CD4-positive, alpha-beta memory T cell (primary cell): ENCODE results near the gene ANKRD11. TPM values are rescaled to one million over a fixed set of nuclear protein-coding genes. Genes with fewer than 3 reads are reported as not detected.

Experiments used
- CTCF ChIA-PET: fragments of 350-600 bp; sonication (Branson Sonifier 250); formaldehyde crosslinking; loops from one replicate; lab custom pipeline; 2021; ENCODE audit warnings: inconsistent platforms; ENCODE audit not compliant: partially characterized antibody; lab: Charles Lee
- POLR2A ChIA-PET: fragments of 350-600 bp; sonication (Branson Sonifier 250); formaldehyde crosslinking; loops from one replicate; lab custom pipeline; 2021; ENCODE audit not compliant: partially characterized antibody; lab: Charles Lee
- DNase-seq, 5 donors: peaks; one replicate each; pipeline versions ENCODE4 v3.0.0 to v3.0.0-alpha.2; 2020 to 2022; ENCODE audit warnings: mixed read lengths in 1 of 5
- H3K27ac ChIP-seq: one replicate; pipeline ENCODE4 v1.7.0; 2013; ENCODE audit warnings: low read depth, low read length
- H3K27me3 ChIP-seq: 2 replicates; pipeline ENCODE4 v1.7.0; 2013; ENCODE audit warnings: mild to moderate bottlenecking, low read length, moderate library complexity; ENCODE audit not compliant: insufficient read depth
- H3K36me3 ChIP-seq: 2 replicates; pipeline ENCODE4 v1.7.0; 2013; ENCODE audit warnings: mild to moderate bottlenecking, low read length, moderate library complexity; ENCODE audit not compliant: insufficient read depth
- H3K4me1 ChIP-seq: 2 replicates; pipeline ENCODE4 v1.7.0; 2013; ENCODE audit warnings: mild to moderate bottlenecking, low read length, moderate library complexity; ENCODE audit not compliant: insufficient read depth
- H3K4me3 ChIP-seq, 2 donors: one replicate each; pipeline ENCODE4 v1.7.0; 2013; ENCODE audit warnings: low read length in 2 of 2, mild to moderate bottlenecking in 1 of 2
- H3K9me3 ChIP-seq, 2 donors: one replicate each; pipeline ENCODE4 v1.7.0; 2013; ENCODE audit warnings: low read length in 2 of 2, control low read depth in 1 of 2; ENCODE audit not compliant: control insufficient read depth in 1 of 2
- H3K27ac Mint-ChIP-seq, 7 donors: one replicate each; pipeline ENCODE4 v1.8.0; 2020 to 2021; ENCODE audit warnings: mixed read lengths in 7 of 7, mild to moderate bottlenecking in 6 of 7, inconsistent platforms in 3 of 7, moderate library complexity in 3 of 7
- H3K27me3 Mint-ChIP-seq, 2 donors: one replicate each; pipeline ENCODE4 v1.8.0; 2020 to 2021; ENCODE audit warnings: mixed read lengths in 2 of 2
- H3K36me3 Mint-ChIP-seq, 2 donors: one replicate each; pipeline ENCODE4 v1.8.0; 2020 to 2021; ENCODE audit warnings: mixed read lengths in 2 of 2, inconsistent platforms in 1 of 2, mild to moderate bottlenecking in 1 of 2
- H3K4me1 Mint-ChIP-seq, 4 donors: one replicate each; pipeline ENCODE4 v1.8.0; 2020 to 2021; ENCODE audit warnings: mixed read lengths in 4 of 4, mild to moderate bottlenecking in 1 of 4
- H3K4me3 Mint-ChIP-seq, 8 donors: one replicate each; pipeline ENCODE4 v1.8.0; 2020 to 2021; ENCODE audit warnings: mixed read lengths in 8 of 8, mild to moderate bottlenecking in 7 of 8, moderate library complexity in 6 of 8, inconsistent platforms in 3 of 8
- H3K9me3 Mint-ChIP-seq, 8 donors: one replicate each; pipeline ENCODE4 v1.8.0; 2020 to 2021; ENCODE audit warnings: mixed read lengths in 8 of 8, mild to moderate bottlenecking in 5 of 8, inconsistent platforms in 3 of 8, moderate library complexity in 1 of 8
- intact Hi-C: fragments of 100-400 bp; cut with micrococcal nuclease; formaldehyde crosslinking; loops from one replicate; pipeline ENCODE4 v1.15.1; 2023
- polyA plus RNA-seq, 2 donors: library from polyadenylated mRNA; unstranded; fragments of 300-500 nt; fragmentation: Illumina TruSeq; gene quantifications; one replicate each; pipeline ENCODE4 v1.2.3, GENCODE V29; 2021
- total RNA-seq, 2 experiments: library from RNA; stranded (reverse); gene quantifications; one replicate each; pipeline ENCODE4 v1.2.3, GENCODE V29; 2021

The ANKRD11 gene
- total RNA-seq, result 100 to 1,000 TPM; 229 to 246 TPM
- polyA plus RNA-seq, result 10 to 100 TPM in 1 of 2 donors, 1 to 10 TPM in 1; 3.9 to 49.7 TPM

GRCh38 chr16:89490439-89491237, at the start of gene ANKRD11:
TSS of gene ANKRD11 (minus strand) at chr16:89490561. CDS start at chr16:89317019, 173,542 bp downstream.
- intact Hi-C loops, result loop anchor here (1.0 kb wide), 4 partner anchors 15 to 249 kb away; partner anchors contain the start of gene RPL13
- Histone ChIP-seq H3K27me3 (no peaks in the 10 kb centered on the region), H3K4me1 (peaks cover 57% of the 10 kb centered on the region), H3K4me3 (peak within 1 kb of the TSS; percentile 64 to 72), H3K27ac (peak within 1 kb of the TSS; percentile 95), H3K9me3 (no peaks in the 10 kb centered on the region), H3K36me3 (no peaks in the 10 kb centered on the region)
- Mint-ChIP-seq H3K27me3 (no peaks in the 10 kb centered on the region), H3K36me3 (peaks cover 0 to 31% of the 10 kb centered on the region in 2 donors), H3K9me3 (peaks cover 0 to 3% (median 0%) of the 10 kb centered on the region in 8 donors), H3K27ac (peak within 1 kb of the TSS; percentile 96 to 99 (median 97)), H3K4me3 (peak within 1 kb of the TSS; percentile 88 to 97 (median 94)), H3K4me1 (peaks cover 35 to 76% (median 56%) of the 10 kb centered on the region in 4 donors)
- peak; percentile 99 to 100 (median 100) for DNase-seq
- ChIA-PET POLR2A (interaction anchor here (0.6 to 5.4 kb wide), 20 partner anchors 14 to 243 kb away, joined by 3 to 79 read pairs (median 5); partner anchors contain the start of gene SPG7), CTCF (interaction anchor here (0.9 kb wide), 1 partner anchor 17 kb away, joined by 3 read pairs; no protein-coding TSS in a partner anchor)

- POLR2A ChIA-PET, result no interaction called here
- Histone ChIP-seq H3K27me3 (no peaks in the 10 kb centered on the region), H3K9me3 (no peaks in the 10 kb centered on the region), H3K4me3 (no peak overlapping the region), H3K36me3 (peaks cover 20% of the 10 kb centered on the region), H3K4me1 (peaks cover 24% of the 10 kb centered on the region), H3K27ac (no peak overlapping the region)
- Mint-ChIP-seq H3K36me3 (peaks cover 11 to 42% of the 10 kb centered on the region in 2 donors), H3K4me1 (peaks cover 16 to 27% (median 20%) of the 10 kb centered on the region in 4 donors), H3K9me3 (no peaks in the 10 kb centered on the region), H3K27ac (peak overlapping the region in 1 of 7 donors; percentile 22), H3K27me3 (no peaks in the 10 kb centered on the region), H3K4me3 (no peak overlapping the region)
- intact Hi-C loops, result no loop called here
- CTCF ChIA-PET, result no interaction called here
- DNase-seq, result no peak
Measured at GRCh38 chr16:89538286-89538685, 47.9 kb upstream of the ANKRD11 start.

- POLR2A ChIA-PET, result no interaction called here
Measured at GRCh38 chr16:89537549-89537925, 47.2 kb upstream of the ANKRD11 start.

GRCh38 chr16:89536886-89537548, 46.7 kb upstream of the ANKRD11 start:
- DNase-seq, result no peak
- no peak overlapping the region for H3K4me3 Mint-ChIP-seq
- Histone ChIP-seq H3K9me3 (no peaks in the 10 kb centered on the region), H3K4me1 (peaks cover 25% of the 10 kb centered on the region), H3K27ac (no peak overlapping the region), H3K4me3 (no peak overlapping the region), H3K36me3 (peaks cover 27% of the 10 kb centered on the region), H3K27me3 (no peaks in the 10 kb centered on the region)
- peaks cover 16 to 27% (median 20%) of the 10 kb centered on the region in 4 donors for H3K4me1 Mint-ChIP-seq
- ChIA-PET POLR2A (no interaction called here), CTCF (interaction anchor here (0.6 kb wide), 1 partner anchor 34 kb away, joined by 3 read pairs; no protein-coding TSS in a partner anchor)
- H3K36me3 Mint-ChIP-seq, result peaks cover 15 to 39% of the 10 kb centered on the region in 2 donors
- no peaks in the 10 kb centered on the region for H3K9me3 Mint-ChIP-seq
- no peaks in the 10 kb centered on the region for H3K27me3 Mint-ChIP-seq
- intact Hi-C loops, result no loop called here
- H3K27ac Mint-ChIP-seq, result peak overlapping the region in 5 of 7 donors; percentile 23 to 87 (median 50)

More at GRCh38 chr16:89537549-89537925, 47.2 kb upstream of the ANKRD11 start:
- H3K36me3 ChIP-seq, result peaks cover 24% of the 10 kb centered on the region
- H3K9me3 Mint-ChIP-seq, result no peaks in the 10 kb centered on the region
- peaks cover 16 to 27% (median 20%) of the 10 kb centered on the region in 4 donors for H3K4me1 Mint-ChIP-seq
- H3K27ac Mint-ChIP-seq, result peak overlapping the region in 1 of 7 donors; percentile 25
- intact Hi-C loops, result no loop called here
- CTCF ChIA-PET, result no interaction called here
- H3K9me3 ChIP-seq, result no peaks in the 10 kb centered on the region
- DNase-seq, result no peak
- H3K27me3 Mint-ChIP-seq, result no peaks in the 10 kb centered on the region
- no peak overlapping the region for H3K4me3 Mint-ChIP-seq
- H3K27ac ChIP-seq, result no peak overlapping the region
- no peaks in the 10 kb centered on the region for H3K27me3 ChIP-seq
- no peak overlapping the region for H3K4me3 ChIP-seq
- peaks cover 25% of the 10 kb centered on the region for H3K4me1 ChIP-seq
- H3K36me3 Mint-ChIP-seq, result peaks cover 13 to 40% of the 10 kb centered on the region in 2 donors

- H3K36me3 Mint-ChIP-seq, result peaks cover 15 to 41% of the 10 kb centered on the region in 2 donors
- peaks cover 16 to 27% (median 20%) of the 10 kb centered on the region in 4 donors for H3K4me1 Mint-ChIP-seq
- no peaks in the 10 kb centered on the region for H3K27me3 Mint-ChIP-seq
- Histone ChIP-seq H3K4me1 (peaks cover 25% of the 10 kb centered on the region), H3K9me3 (no peaks in the 10 kb centered on the region), H3K27me3 (no peaks in the 10 kb centered on the region), H3K4me3 (no peak overlapping the region), H3K27ac (no peak overlapping the region), H3K36me3 (peaks cover 31% of the 10 kb centered on the region)
- H3K9me3 Mint-ChIP-seq, result no peaks in the 10 kb centered on the region
- H3K4me3 Mint-ChIP-seq, result no peak overlapping the region
- DNase-seq, result no peak
- H3K27ac Mint-ChIP-seq, result peak overlapping the region in 4 of 7 donors; percentile 23 to 64 (median 46)
- intact Hi-C loops, result no loop called here
- CTCF ChIA-PET, result no interaction called here
- POLR2A ChIA-PET, result no interaction called here
Measured at GRCh38 chr16:89536371-89536770, 46.0 kb upstream of the ANKRD11 start.

GRCh38 chr16:89534252-89534756, 43.9 kb upstream of the ANKRD11 start:
- ChIA-PET POLR2A (interaction anchor here (0.6 to 1.3 kb wide), 10 partner anchors 15 to 293 kb away, joined by 3 to 13 read pairs (median 4); partner anchors contain the start of genes ANKRD11 and SPG7), CTCF (interaction anchor here (0.6 kb wide), 1 partner anchor 24 kb away, joined by 4 read pairs; no protein-coding TSS in a partner anchor)
- no peak overlapping the region for H3K4me3 ChIP-seq
- no peaks in the 10 kb centered on the region for H3K27me3 ChIP-seq
- Mint-ChIP-seq H3K4me3 (peak overlapping the region; percentile 0 to 78 (median 64)), H3K9me3 (no peaks in the 10 kb centered on the region), H3K4me1 (peaks cover 14 to 24% (median 20%) of the 10 kb centered on the region in 4 donors), H3K27me3 (no peaks in the 10 kb centered on the region), H3K36me3 (peaks cover 16 to 33% of the 10 kb centered on the region in 2 donors), H3K27ac (peak overlapping the region; percentile 83 to 96 (median 93))
- H3K36me3 ChIP-seq, result peaks cover 41% of the 10 kb centered on the region
- intact Hi-C loops, result loop anchor here (1.0 to 2.0 kb wide), 4 partner anchors 14 to 107 kb away; partner anchors contain the start of genes RPL13 and SPG7
- no peaks in the 10 kb centered on the region for H3K9me3 ChIP-seq
- H3K4me1 ChIP-seq, result peaks cover 25% of the 10 kb centered on the region
- DNase-seq, result peak; percentile 52 to 65 (median 61)
- H3K27ac ChIP-seq, result peak overlapping the region; percentile 1
